ENCODE results near the gene IL12RB1. TPM values are rescaled to one million over a fixed set of nuclear protein-coding genes. Genes with fewer than 3 reads are reported as not detected.

IL12RB1 gene
- total RNA-seq, 4 donors from 2014 or later, result 1.1 to 2.3 (median 1.9) TPM

- TF ChIP-seq POLR2A (IDR thresholded peaks at IDR 0.05), result no peak
- TF ChIP-seq, protein P1, sequence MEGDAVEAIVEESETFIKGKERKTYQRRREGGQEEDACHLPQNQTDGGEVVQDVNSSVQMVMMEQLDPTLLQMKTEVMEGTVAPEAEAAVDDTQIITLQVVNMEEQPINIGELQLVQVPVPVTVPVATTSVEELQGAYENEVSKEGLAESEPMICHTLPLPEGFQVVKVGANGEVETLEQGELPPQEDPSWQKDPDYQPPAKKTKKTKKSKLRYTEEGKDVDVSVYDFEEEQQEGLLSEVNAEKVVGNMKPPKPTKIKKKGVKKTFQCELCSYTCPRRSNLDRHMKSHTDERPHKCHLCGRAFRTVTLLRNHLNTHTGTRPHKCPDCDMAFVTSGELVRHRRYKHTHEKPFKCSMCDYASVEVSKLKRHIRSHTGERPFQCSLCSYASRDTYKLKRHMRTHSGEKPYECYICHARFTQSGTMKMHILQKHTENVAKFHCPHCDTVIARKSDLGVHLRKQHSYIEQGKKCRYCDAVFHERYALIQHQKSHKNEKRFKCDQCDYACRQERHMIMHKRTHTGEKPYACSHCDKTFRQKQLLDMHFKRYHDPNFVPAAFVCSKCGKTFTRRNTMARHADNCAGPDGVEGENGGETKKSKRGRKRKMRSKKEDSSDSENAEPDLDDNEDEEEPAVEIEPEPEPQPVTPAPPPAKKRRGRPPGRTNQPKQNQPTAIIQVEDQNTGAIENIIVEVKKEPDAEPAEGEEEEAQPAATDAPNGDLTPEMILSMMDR (IDR thresholded peaks at IDR 0.05), result no peak
- intact Hi-C loops (cut with DNase I), result no loop called here
- Histone ChIP-seq H3K9me3 (no peaks in the 10 kb centered on the region), H3K27me3 (peaks cover 0 to 16% (median 2%) of the 10 kb centered on the region in 4 donors), H3K36me3 (no peaks in the 10 kb centered on the region), H3K27ac (no peak overlapping the region), H3K4me3 (no peak overlapping the region), H3K4me1 (peaks cover 25 to 42% (median 27%) of the 10 kb centered on the region in 3 donors)
- WGBS, 2 donors, result 69 to 74% methylated on average over 5 of the region's 5 CpGs
- no peak for DNase-seq
Observed at GRCh38 chr19:18055967-18056366, 30.8 kb downstream of the IL12RB1 start.

GRCh38 chr19:18053576-18054219, 33.0 kb downstream of the IL12RB1 start:
- Histone ChIP-seq H3K4me3 (no peak overlapping the region), H3K36me3 (no peaks in the 10 kb centered on the region), H3K27me3 (peaks cover 0 to 16% (median 2%) of the 10 kb centered on the region in 4 donors), H3K4me1 (peaks cover 25 to 63% (median 35%) of the 10 kb centered on the region in 3 donors), H3K9me3 (no peaks in the 10 kb centered on the region), H3K27ac (peak overlapping the region; percentile 24 to 77 (median 60))
- no peak for DNase-seq
- WGBS, 2 donors, result 35 to 45% methylated on average over 9 of the region's 9 CpGs
- intact Hi-C loops (cut with DNase I), result no loop called here
- TF ChIP-seq, protein P1 (IDR thresholded peaks at IDR 0.05), result no peak
- no peak for TF ChIP-seq POLR2A (IDR thresholded peaks at IDR 0.05)

GRCh38 chr19:18051887-18052286, 34.8 kb downstream of the IL12RB1 start:
- DNase-seq, result no peak
- intact Hi-C loops (cut with DNase I), result no loop called here
- no peaks in the 10 kb centered on the region for H3K9me3 ChIP-seq
- peaks cover 0 to 16% (median 2%) of the 10 kb centered on the region in 4 donors for H3K27me3 ChIP-seq
- peak overlapping the region in 3 of 4 donors; percentile 13 to 51 (median 23) for H3K4me3 ChIP-seq
- no CpG with 5 or more reads among the region's 31 CpGs for WGBS, 2 donors
- H3K4me1 ChIP-seq, result peaks cover 10 to 51% (median 24%) of the 10 kb centered on the region in 3 donors
- TF ChIP-seq POLR2A (IDR thresholded peaks at IDR 0.05), result no peak
- TF ChIP-seq, protein P1 (IDR thresholded peaks at IDR 0.05), result no peak
- peak overlapping the region; percentile 60 to 87 (median 76) for H3K27ac ChIP-seq
- no peaks in the 10 kb centered on the region for H3K36me3 ChIP-seq

- intact Hi-C loops (cut with DNase I), result no loop called here
- 50 to 64% methylated on average over 8 to 9 of the region's 10 CpGs for WGBS, 2 donors
- DNase-seq, result no peak
- H3K36me3 ChIP-seq, result no peaks in the 10 kb centered on the region
- H3K27me3 ChIP-seq, result peaks cover 0 to 16% (median 2%) of the 10 kb centered on the region in 4 donors
- no peak for TF ChIP-seq POLR2A (IDR thresholded peaks at IDR 0.05)
- TF ChIP-seq, protein P1 (IDR thresholded peaks at IDR 0.05), result no peak
- peaks cover 17 to 72% (median 39%) of the 10 kb centered on the region in 3 donors for H3K4me1 ChIP-seq
- H3K4me3 ChIP-seq, result no peak overlapping the region
- peak overlapping the region; percentile 65 to 89 (median 80) for H3K27ac ChIP-seq
- no peaks in the 10 kb centered on the region for H3K9me3 ChIP-seq
Observed at GRCh38 chr19:18049385-18049784, 37.3 kb downstream of the IL12RB1 start.

GRCh38 chr19:18046059-18046718, 40.5 kb downstream of the IL12RB1 start:
- H3K4me3 ChIP-seq, result no peak overlapping the region
- intact Hi-C loops (cut with DNase I), result no loop called here
- H3K27me3 ChIP-seq, result peaks cover 0 to 4% (median 0%) of the 10 kb centered on the region in 4 donors
- no peaks in the 10 kb centered on the region for H3K9me3 ChIP-seq
- TF ChIP-seq POLR2A (IDR thresholded peaks at IDR 0.05), result no peak
- TF ChIP-seq, protein P1 (IDR thresholded peaks at IDR 0.05), result no peak
- peaks cover 7 to 53% (median 28%) of the 10 kb centered on the region in 3 donors for H3K4me1 ChIP-seq
- no peak for DNase-seq
- WGBS, 2 donors, result 37 to 51% methylated on average over 13 to 14 of the region's 14 CpGs
- peak overlapping the region in 3 of 4 donors; percentile 76 to 79 (median 77) for H3K27ac ChIP-seq
- H3K36me3 ChIP-seq, result no peaks in the 10 kb centered on the region
